Neural cell (in vitro differentiated cells): ENCODE results near the gene RNF144A.

Experiments
- CTCF ChIP-seq: fragments of 450-650 bp; IDR thresholded peaks from 2 replicates; pipeline ENCODE4 v1.5.1; 2014; ENCODE audit warnings: antibody characterized with exemption, mild to moderate bottlenecking, moderate library complexity; ENCODE audit not compliant: poor library complexity, severe bottlenecking
- EP300 ChIP-seq: fragments of 450-650 bp; conservative IDR thresholded peaks from 2 replicates; pipeline ENCODE4 v1.6.1; 2014; ENCODE audit warnings: antibody characterized with exemption, mild to moderate bottlenecking, moderate library complexity; ENCODE audit not compliant: poor library complexity, severe bottlenecking
- EZH2 ChIP-seq: fragments of 200-600, 300-800 bp; shearing (Covaris generic), sonication (generic); IDR thresholded peaks from 2 replicates; pipeline ENCODE4 v1.6.1; 2014; ENCODE audit warnings: antibody characterized with exemption, low read length, borderline replicate concordance, mild to moderate bottlenecking; ENCODE audit not compliant: insufficient read depth, poor library complexity, severe bottlenecking
- MXI1 ChIP-seq: fragments of 450-650 bp; conservative IDR thresholded peaks from 2 replicates; pipeline ENCODE4 v1.6.1; 2014; ENCODE audit warnings: antibody characterized with exemption, mild to moderate bottlenecking; ENCODE audit not compliant: poor library complexity, severe bottlenecking
- POLR2AphosphoS5 ChIP-seq: IDR thresholded peaks from 2 replicates; pipeline ENCODE4 v1.6.1; 2012
- RAD21 ChIP-seq: fragments of 450-650 bp; conservative IDR thresholded peaks from 2 replicates; pipeline ENCODE4 v1.6.1; 2014; ENCODE audit warnings: antibody characterized with exemption, mild to moderate bottlenecking, moderate library complexity
- TAF1 ChIP-seq: IDR thresholded peaks from 2 replicates; pipeline ENCODE4 v1.6.1; 2012; ENCODE audit warnings: low read depth

GRCh38 chr2:6932828-6933227 is 15.6 kb downstream of the RNF144A start:
- TF ChIP-seq CTCF, result no peak
- no peak for TF ChIP-seq POLR2AphosphoS5
- TF ChIP-seq TAF1, result no peak
- no peak for TF ChIP-seq EP300
- no peak for TF ChIP-seq RAD21
- TF ChIP-seq EZH2, result no peak
- no peak for TF ChIP-seq MXI1
